SK-N-SH treated with all-trans-retinoic acid at 6 μM for 48 hours (cell line): Measurements from ENCODE around the gene PRICKLE1.
A peak's percentile ranks its signal among the peaks of the same experiment; 100 is the strongest.

Experiments
- ATAC-seq: fragments of 200-7000 bp; cut with Tn5 transposase; 3 replicates; pipeline ENCODE4 v1.9.1; 2020; ENCODE audit warnings: mild to moderate bottlenecking, moderate library complexity
- ARNTL ChIP-seq: fragments of 450-650 bp; formaldehyde crosslinking; IDR thresholded peaks from 2 replicates; pipeline ENCODE4 v1.5.0; 2020; ENCODE audit warnings: low read depth, mild to moderate bottlenecking, moderate library complexity, borderline replicate concordance
- BACH2 ChIP-seq: fragments of 250-450 bp; sonication (Bioruptor Pico); IDR thresholded peaks from 2 replicates; pipeline ENCODE4 v1.9.0; 2021; ENCODE audit warnings: mild to moderate bottlenecking, borderline replicate concordance
- CREB5 ChIP-seq: fragments of 250-450 bp; sonication (Bioruptor Pico); IDR thresholded peaks from 2 replicates; pipeline ENCODE4 v1.5.1; 2020; ENCODE audit warnings: low read depth, mild to moderate bottlenecking, moderate library complexity
- CSDC2 ChIP-seq: fragments of 250-450 bp; sonication (Bioruptor Pico); IDR thresholded peaks from 2 replicates; pipeline ENCODE4 v1.5.0; 2020; ENCODE audit warnings: mild to moderate bottlenecking, moderate library complexity
- ESRRG ChIP-seq: fragments of 250-450 bp; sonication (Bioruptor Pico); IDR thresholded peaks from 2 replicates; pipeline ENCODE4 v1.6.1; 2021; ENCODE audit warnings: mild to moderate bottlenecking
- GLIS3 ChIP-seq: fragments of 250-450 bp; sonication (Bioruptor Pico); IDR thresholded peaks from 2 replicates; pipeline ENCODE4 v1.5.0; 2020; ENCODE audit warnings: mild to moderate bottlenecking, moderate library complexity
- OSR1 ChIP-seq: fragments of 250-450 bp; sonication (Bioruptor Pico); IDR thresholded peaks from 2 replicates; pipeline ENCODE4 v1.8.0; 2022; ENCODE audit warnings: moderate library complexity, mild to moderate bottlenecking, inconsistent platforms
- POU6F1 ChIP-seq: fragments of 250-450 bp; sonication (Bioruptor Pico); IDR thresholded peaks from 2 replicates; pipeline ENCODE4 v1.8.0; 2021; ENCODE audit warnings: low read depth, mild to moderate bottlenecking, moderate library complexity, borderline replicate concordance
- RARB ChIP-seq: fragments of 250-450 bp; sonication (Bioruptor Pico); IDR thresholded peaks from 2 replicates; pipeline ENCODE4 v1.8.0; 2021; ENCODE audit warnings: mild to moderate bottlenecking, moderate library complexity
- SNAI2 ChIP-seq: fragments of 250-450 bp; sonication (Bioruptor Pico); IDR thresholded peaks from 2 replicates; pipeline ENCODE4 v1.5.0; 2020; ENCODE audit warnings: mild to moderate bottlenecking, moderate library complexity
- TCF4 ChIP-seq: fragments of 250-450 bp; sonication (Bioruptor Pico); IDR thresholded peaks from 2 replicates; pipeline ENCODE4 v1.8.0; 2021; ENCODE audit warnings: mild to moderate bottlenecking, moderate library complexity, borderline replicate concordance
- TOX ChIP-seq: fragments of 250-450 bp; sonication (Bioruptor Pico); IDR thresholded peaks from 2 replicates; pipeline ENCODE4 v1.8.0; 2021; ENCODE audit warnings: mild to moderate bottlenecking, moderate library complexity, borderline replicate concordance
- TSHZ2 ChIP-seq: fragments of 250-450 bp; sonication (Bioruptor Pico); IDR thresholded peaks from 2 replicates; pipeline ENCODE4 v1.5.0; 2020; ENCODE audit warnings: mild to moderate bottlenecking, moderate library complexity
- ZC3H10 ChIP-seq: fragments of 250-450 bp; sonication (Bioruptor Pico); IDR thresholded peaks from 2 replicates; pipeline ENCODE4 v1.5.1; 2021; ENCODE audit warnings: mild to moderate bottlenecking, moderate library complexity
- ZFP3 ChIP-seq: fragments of 250-450 bp; sonication (Bioruptor Pico); IDR thresholded peaks from 2 replicates; pipeline ENCODE4 v1.5.0; 2020; ENCODE audit warnings: mild to moderate bottlenecking, moderate library complexity
- ZFP30 ChIP-seq: fragments of 450-650 bp; formaldehyde crosslinking; IDR thresholded peaks from 2 replicates; pipeline ENCODE4 v1.5.0; 2022; ENCODE audit warnings: mild to moderate bottlenecking, moderate library complexity
- ZNF565 ChIP-seq: fragments of 450-650 bp; formaldehyde crosslinking; conservative IDR thresholded peaks from 2 replicates; pipeline ENCODE4 v1.5.0; 2020; ENCODE audit warnings: low read depth, mild to moderate bottlenecking, moderate library complexity
- ZNF70 ChIP-seq: fragments of 450-650 bp; formaldehyde crosslinking; IDR thresholded peaks from 2 replicates; pipeline ENCODE4 v1.5.0; 2020; ENCODE audit warnings: mild to moderate bottlenecking, moderate library complexity
- ZNF8 ChIP-seq: fragments of 450-650 bp; formaldehyde crosslinking; IDR thresholded peaks from 2 replicates; pipeline ENCODE4 v1.5.0; 2020; ENCODE audit warnings: mild to moderate bottlenecking, moderate library complexity
- TF ChIP-seq, protein P1 (sequence below): fragments of 250-450 bp; sonication (Bioruptor Pico); IDR thresholded peaks from 2 replicates; pipeline ENCODE4 v1.8.0; 2020; ENCODE audit warnings: mild to moderate bottlenecking, moderate library complexity, borderline replicate concordance
- TF ChIP-seq, protein P2 (sequence below): fragments of 250-450 bp; sonication (Bioruptor Pico); IDR thresholded peaks from 2 replicates; pipeline ENCODE4 v1.5.1; 2021; ENCODE audit warnings: mild to moderate bottlenecking, moderate library complexity

The PRICKLE1 gene

GRCh38 chr12:42485823-42486222 is 103.7 kb downstream of the PRICKLE1 start:
- no peak for ATAC-seq

DNA sequence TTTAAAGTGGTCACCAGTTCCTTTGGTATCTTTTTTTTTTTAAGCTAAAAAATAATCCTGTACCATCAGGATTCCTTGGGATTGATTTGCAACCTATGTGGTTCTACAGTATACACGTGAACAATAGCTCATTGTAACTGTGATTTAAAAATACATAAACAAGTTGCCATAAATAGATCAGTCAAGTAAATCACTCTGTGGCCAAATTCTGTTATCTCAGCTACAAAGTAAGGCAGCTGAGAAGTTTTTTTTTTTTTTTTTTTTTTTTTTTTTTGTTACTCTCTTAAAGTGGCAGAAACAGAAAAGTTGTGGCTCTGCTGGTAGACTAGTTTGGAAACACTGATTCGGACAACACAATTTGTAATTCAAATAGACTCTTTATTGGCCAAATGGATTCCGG is 104.5 kb downstream of the PRICKLE1 start:
- no peak for ATAC-seq
- no peak for TF ChIP-seq TOX (CRISPR knock-in tag)
- no peak for TF ChIP-seq ZFP30 (CRISPR knock-in tag)
- TF ChIP-seq RARB: no peak
- TF ChIP-seq CSDC2 (CRISPR knock-in tag): no peak
- TF ChIP-seq, protein P1, sequence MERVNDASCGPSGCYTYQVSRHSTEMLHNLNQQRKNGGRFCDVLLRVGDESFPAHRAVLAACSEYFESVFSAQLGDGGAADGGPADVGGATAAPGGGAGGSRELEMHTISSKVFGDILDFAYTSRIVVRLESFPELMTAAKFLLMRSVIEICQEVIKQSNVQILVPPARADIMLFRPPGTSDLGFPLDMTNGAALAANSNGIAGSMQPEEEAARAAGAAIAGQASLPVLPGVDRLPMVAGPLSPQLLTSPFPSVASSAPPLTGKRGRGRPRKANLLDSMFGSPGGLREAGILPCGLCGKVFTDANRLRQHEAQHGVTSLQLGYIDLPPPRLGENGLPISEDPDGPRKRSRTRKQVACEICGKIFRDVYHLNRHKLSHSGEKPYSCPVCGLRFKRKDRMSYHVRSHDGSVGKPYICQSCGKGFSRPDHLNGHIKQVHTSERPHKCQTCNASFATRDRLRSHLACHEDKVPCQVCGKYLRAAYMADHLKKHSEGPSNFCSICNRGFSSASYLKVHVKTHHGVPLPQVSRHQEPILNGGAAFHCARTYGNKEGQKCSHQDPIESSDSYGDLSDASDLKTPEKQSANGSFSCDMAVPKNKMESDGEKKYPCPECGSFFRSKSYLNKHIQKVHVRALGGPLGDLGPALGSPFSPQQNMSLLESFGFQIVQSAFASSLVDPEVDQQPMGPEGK: no peak
- TF ChIP-seq TSHZ2 (CRISPR knock-in tag): no peak
- no peak for TF ChIP-seq ZNF70 (CRISPR knock-in tag)
- TF ChIP-seq BACH2: no peak
- no peak for TF ChIP-seq POU6F1 (CRISPR knock-in tag)
- TF ChIP-seq, protein P2, sequence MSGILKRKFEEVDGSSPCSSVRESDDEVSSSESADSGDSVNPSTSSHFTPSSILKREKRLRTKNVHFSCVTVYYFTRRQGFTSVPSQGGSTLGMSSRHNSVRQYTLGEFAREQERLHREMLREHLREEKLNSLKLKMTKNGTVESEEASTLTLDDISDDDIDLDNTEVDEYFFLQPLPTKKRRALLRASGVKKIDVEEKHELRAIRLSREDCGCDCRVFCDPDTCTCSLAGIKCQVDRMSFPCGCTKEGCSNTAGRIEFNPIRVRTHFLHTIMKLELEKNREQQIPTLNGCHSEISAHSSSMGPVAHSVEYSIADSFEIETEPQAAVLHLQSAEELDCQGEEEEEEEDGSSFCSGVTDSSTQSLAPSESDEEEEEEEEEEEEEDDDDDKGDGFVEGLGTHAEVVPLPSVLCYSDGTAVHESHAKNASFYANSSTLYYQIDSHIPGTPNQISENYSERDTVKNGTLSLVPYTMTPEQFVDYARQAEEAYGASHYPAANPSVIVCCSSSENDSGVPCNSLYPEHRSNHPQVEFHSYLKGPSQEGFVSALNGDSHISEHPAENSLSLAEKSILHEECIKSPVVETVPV: no peak
- TF ChIP-seq GLIS3 (CRISPR knock-in tag): no peak
- no peak for TF ChIP-seq CREB5
- TF ChIP-seq TCF4: no peak

More at GRCh38 chr12:42485823-42486222, 103.7 kb downstream of the PRICKLE1 start:
- TF ChIP-seq ZC3H10 (CRISPR knock-in tag): no peak
- TF ChIP-seq SNAI2 (CRISPR knock-in tag): no peak
- TF ChIP-seq, protein P1: no peak
- TF ChIP-seq BACH2: no peak
- TF ChIP-seq ZNF8: no peak
- TF ChIP-seq CSDC2 (CRISPR knock-in tag): no peak
- TF ChIP-seq ZNF565 (CRISPR knock-in tag): no peak
- TF ChIP-seq TCF4: no peak
- TF ChIP-seq ARNTL (CRISPR knock-in tag): no peak
- no peak for TF ChIP-seq ESRRG (CRISPR knock-in tag)
- TF ChIP-seq, all 23 proteins: peak for 0

DNA sequence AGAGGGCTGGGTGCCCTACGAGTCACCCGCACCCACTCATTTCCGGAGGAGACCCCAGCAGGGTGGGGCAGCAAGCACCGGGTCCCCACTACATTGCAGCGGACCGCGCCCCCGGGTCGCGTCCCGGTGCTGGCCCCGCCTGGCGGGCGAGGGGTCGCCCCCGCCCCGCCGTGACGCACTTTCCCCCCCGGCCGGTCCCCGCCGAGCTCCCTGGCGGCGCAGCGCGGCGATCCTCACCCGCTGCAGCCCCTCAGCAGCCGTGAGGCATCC is 106.1 kb downstream of the PRICKLE1 start:
- TF ChIP-seq ZNF70 (CRISPR knock-in tag): no peak
- TF ChIP-seq TCF4: no peak
- no peak for TF ChIP-seq TOX (CRISPR knock-in tag)
- TF ChIP-seq POU6F1 (CRISPR knock-in tag): no peak
- no peak for TF ChIP-seq ZFP3
- TF ChIP-seq CREB5: no peak
- TF ChIP-seq BACH2: no peak
- TF ChIP-seq ZC3H10 (CRISPR knock-in tag): no peak
- TF ChIP-seq CSDC2 (CRISPR knock-in tag): no peak
- no peak for TF ChIP-seq RARB
- TF ChIP-seq, protein P2: no peak
- no peak for TF ChIP-seq OSR1 (CRISPR knock-in tag)
- peak; percentile 23; the same call in 2 of the 3 replicates for ATAC-seq
